Neural cell (in vitro differentiated cells): Measurements from ENCODE around the gene C1orf115. TPM values are rescaled to one million over a fixed set of nuclear protein-coding genes. Genes with fewer than 3 reads are reported as not detected.

Experiments
- H2AFZ ChIP-seq: fragments of 200-600, 300-800 bp; sonication (generic), shearing (Covaris generic); 2 replicates; pipeline ENCODE4 v1.6.0; 2014; ENCODE audit warnings: low read depth, mild to moderate bottlenecking, antibody characterized with exemption, low read length, moderate library complexity
- H3F3A ChIP-seq: fragments of 200-600 bp; shearing (Covaris generic); 2 replicates; pipeline ENCODE4 v1.6.1; 2016; ENCODE audit warnings: mild to moderate bottlenecking, moderate library complexity, mixed read lengths, antibody characterized with exemption, low read length; ENCODE audit not compliant: insufficient read depth, poor library complexity, severe bottlenecking
- H3K27ac ChIP-seq: fragments of 200-600, 300-800 bp; sonication (generic), shearing (Covaris generic); 2 replicates; pipeline ENCODE4 v1.5.1; 2014; ENCODE audit warnings: mild to moderate bottlenecking, low read length, moderate library complexity
- H3K27me3 ChIP-seq: fragments of 300-800, 200-600 bp; sonication (generic), shearing (Covaris generic); 2 replicates; pipeline ENCODE4 v1.6.0; 2014; ENCODE audit warnings: mild to moderate bottlenecking, low read depth, low read length, moderate library complexity; ENCODE audit not compliant: insufficient read depth
- H3K36me3 ChIP-seq: fragments of 300-800, 200-600 bp; sonication (generic), shearing (Covaris generic); 2 replicates; pipeline ENCODE4 v1.5.1; 2014; ENCODE audit warnings: mild to moderate bottlenecking, antibody characterized with exemption, low read length, moderate library complexity; ENCODE audit not compliant: insufficient read depth
- H3K4me2 ChIP-seq: fragments of 300-800, 200-600 bp; sonication (generic), shearing (Covaris generic); 2 replicates; pipeline ENCODE4 v1.6.0; 2014; ENCODE audit warnings: mild to moderate bottlenecking, low read length
- H3K4me3 ChIP-seq: fragments of 300-800, 200-600 bp; sonication (generic), shearing (Covaris generic); 2 replicates; pipeline ENCODE4 v1.5.1; 2014; ENCODE audit warnings: mild to moderate bottlenecking, low read length, moderate library complexity
- H3K79me2 ChIP-seq: fragments of 200-600 bp; shearing (Covaris generic); replicated peaks from 2 replicates; pipeline ENCODE4 v1.6.0; 2014; ENCODE audit warnings: mild to moderate bottlenecking, low read length, moderate library complexity; ENCODE audit not compliant: insufficient read depth
- H3K9ac ChIP-seq: fragments of 300-800, 200-600 bp; sonication (generic), shearing (Covaris generic); 2 replicates; pipeline ENCODE4 v1.6.1; 2016; ENCODE audit warnings: mild to moderate bottlenecking, low read length, mixed read lengths
- H3K9me2 ChIP-seq: fragments of 200-600 bp; shearing (Covaris generic); 2 replicates; pipeline ENCODE4 v1.6.1; 2016; ENCODE audit warnings: mild to moderate bottlenecking, low read length, mixed read lengths; ENCODE audit not compliant: insufficient read depth
- H3K9me3 ChIP-seq: fragments of 200-600, 300-800 bp; sonication (generic), shearing (Covaris generic); 2 replicates; pipeline ENCODE4 v1.6.1; 2016; ENCODE audit warnings: mild to moderate bottlenecking, mixed run types, low read length, moderate library complexity, mixed read lengths
- H4K20me1 ChIP-seq: fragments of 200-600 bp; shearing (Covaris generic); 2 replicates; pipeline ENCODE4 v1.6.1; 2016; ENCODE audit warnings: mild to moderate bottlenecking, mixed run types; ENCODE audit not compliant: insufficient read depth
- EP300 ChIP-seq: fragments of 450-650 bp; conservative IDR thresholded peaks from 2 replicates; pipeline ENCODE4 v1.6.1; 2014; ENCODE audit warnings: antibody characterized with exemption, mild to moderate bottlenecking, moderate library complexity; ENCODE audit not compliant: poor library complexity, severe bottlenecking
- EZH2 ChIP-seq: fragments of 200-600, 300-800 bp; shearing (Covaris generic), sonication (generic); IDR thresholded peaks from 2 replicates; pipeline ENCODE4 v1.6.1; 2014; ENCODE audit warnings: antibody characterized with exemption, low read length, borderline replicate concordance, mild to moderate bottlenecking; ENCODE audit not compliant: insufficient read depth, poor library complexity, severe bottlenecking
- MXI1 ChIP-seq: fragments of 450-650 bp; conservative IDR thresholded peaks from 2 replicates; pipeline ENCODE4 v1.6.1; 2014; ENCODE audit warnings: antibody characterized with exemption, mild to moderate bottlenecking; ENCODE audit not compliant: poor library complexity, severe bottlenecking
- POLR2AphosphoS5 ChIP-seq: IDR thresholded peaks from 2 replicates; pipeline ENCODE4 v1.6.1; 2012
- RAD21 ChIP-seq: fragments of 450-650 bp; conservative IDR thresholded peaks from 2 replicates; pipeline ENCODE4 v1.6.1; 2014; ENCODE audit warnings: antibody characterized with exemption, mild to moderate bottlenecking, moderate library complexity
- REST ChIP-seq: IDR thresholded peaks from 2 replicates; pipeline ENCODE4 v1.6.1; 2012; ENCODE audit warnings: borderline replicate concordance
- SMC3 ChIP-seq: fragments of 450-650 bp; conservative IDR thresholded peaks from 2 replicates; pipeline ENCODE4 v1.6.1; 2014; ENCODE audit warnings: antibody characterized with exemption, mild to moderate bottlenecking, moderate library complexity; ENCODE audit not compliant: poor library complexity
- TAF1 ChIP-seq: IDR thresholded peaks from 2 replicates; pipeline ENCODE4 v1.6.1; 2012; ENCODE audit warnings: low read depth
- polyA plus RNA-seq: library from polyadenylated mRNA; depleted of rRNA; stranded (reverse); fragments of >200 nt; gene quantifications from 2 replicates; pipeline ENCODE4 v1.2.3, GENCODE V29; 2014
- TF ChIP-seq, protein P1 (sequence below): fragments of 450-650 bp; IDR thresholded peaks from 2 replicates; pipeline ENCODE4 v1.5.1; 2014; ENCODE audit warnings: antibody characterized with exemption, mild to moderate bottlenecking, moderate library complexity; ENCODE audit not compliant: poor library complexity, severe bottlenecking

The C1orf115 gene
- polyA plus RNA-seq, 1 donor from 2014 or later = 0.88 TPM

DNA sequence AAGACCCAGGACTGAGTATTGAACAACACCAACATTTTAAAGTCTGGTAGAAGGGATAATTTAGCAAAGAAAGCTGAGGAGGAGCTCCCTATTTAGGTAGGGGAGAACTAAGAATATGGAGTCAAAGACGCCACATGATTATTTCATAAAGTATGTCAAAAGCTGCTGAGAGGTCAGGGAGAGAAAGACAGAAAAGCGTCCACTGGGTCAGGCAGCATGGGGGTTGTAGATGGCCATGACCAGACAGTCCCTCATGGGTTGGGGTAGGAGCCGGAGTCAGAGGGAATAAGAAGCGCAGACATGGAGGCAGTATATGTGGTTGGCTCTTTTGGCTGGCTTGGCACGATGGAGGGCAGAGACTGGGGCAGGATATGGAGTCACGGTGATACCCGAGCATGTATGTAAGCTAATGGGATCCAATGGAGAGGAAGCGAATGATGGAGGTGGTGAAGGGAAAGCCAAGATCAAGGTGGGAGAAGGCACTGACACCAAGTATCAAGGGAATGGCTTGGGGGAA, 4.8 kb downstream of the C1orf115 start:
- H3K36me3 ChIP-seq = no peaks in the 10 kb centered on the region
- peaks cover 20% of the 10 kb centered on the region for H3K27me3 ChIP-seq
- H2AFZ ChIP-seq = no peak overlapping the region
- H3K4me2 ChIP-seq = no peak overlapping the region
- H3K9me2 ChIP-seq = no peaks in the 10 kb centered on the region
- H3K27ac ChIP-seq = no peak overlapping the region
- no peak overlapping the region for H3K4me3 ChIP-seq
- no peaks in the 10 kb centered on the region for H3K79me2 ChIP-seq
- H3F3A ChIP-seq = no peaks in the 10 kb centered on the region
- no peak overlapping the region for H3K9ac ChIP-seq
- H4K20me1 ChIP-seq = no peaks in the 10 kb centered on the region
- TF ChIP-seq MXI1 (no peak), RAD21 (no peak), EZH2 (no peak), EP300 (no peak), SMC3 (no peak), TAF1 (no peak), REST (no peak), POLR2AphosphoS5 (no peak)
- TF ChIP-seq, protein P1, sequence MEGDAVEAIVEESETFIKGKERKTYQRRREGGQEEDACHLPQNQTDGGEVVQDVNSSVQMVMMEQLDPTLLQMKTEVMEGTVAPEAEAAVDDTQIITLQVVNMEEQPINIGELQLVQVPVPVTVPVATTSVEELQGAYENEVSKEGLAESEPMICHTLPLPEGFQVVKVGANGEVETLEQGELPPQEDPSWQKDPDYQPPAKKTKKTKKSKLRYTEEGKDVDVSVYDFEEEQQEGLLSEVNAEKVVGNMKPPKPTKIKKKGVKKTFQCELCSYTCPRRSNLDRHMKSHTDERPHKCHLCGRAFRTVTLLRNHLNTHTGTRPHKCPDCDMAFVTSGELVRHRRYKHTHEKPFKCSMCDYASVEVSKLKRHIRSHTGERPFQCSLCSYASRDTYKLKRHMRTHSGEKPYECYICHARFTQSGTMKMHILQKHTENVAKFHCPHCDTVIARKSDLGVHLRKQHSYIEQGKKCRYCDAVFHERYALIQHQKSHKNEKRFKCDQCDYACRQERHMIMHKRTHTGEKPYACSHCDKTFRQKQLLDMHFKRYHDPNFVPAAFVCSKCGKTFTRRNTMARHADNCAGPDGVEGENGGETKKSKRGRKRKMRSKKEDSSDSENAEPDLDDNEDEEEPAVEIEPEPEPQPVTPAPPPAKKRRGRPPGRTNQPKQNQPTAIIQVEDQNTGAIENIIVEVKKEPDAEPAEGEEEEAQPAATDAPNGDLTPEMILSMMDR = no peak
- no peaks in the 10 kb centered on the region for H3K9me3 ChIP-seq

DNA sequence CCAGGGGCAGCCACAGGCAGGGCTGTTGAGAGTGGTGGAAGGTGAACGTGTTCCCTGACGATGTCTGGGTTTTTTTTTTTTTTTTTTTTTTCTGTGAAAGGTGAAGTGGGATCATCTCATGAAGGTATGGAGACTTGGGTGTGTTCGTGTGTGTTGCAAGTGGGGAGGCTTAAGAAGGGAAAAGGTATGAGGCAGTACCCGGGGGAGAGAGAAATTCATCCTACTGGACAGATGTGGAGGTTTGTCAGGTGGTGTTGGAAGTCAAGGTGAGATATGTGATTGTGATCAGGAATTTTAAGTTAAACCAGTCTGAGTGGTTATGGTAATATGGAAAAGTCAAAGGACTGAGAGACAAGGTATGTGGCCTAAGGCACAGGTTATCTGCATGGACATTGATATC, 5.3 kb downstream of the C1orf115 start:
- H3K4me3 ChIP-seq = no peak overlapping the region
- no peaks in the 10 kb centered on the region for H4K20me1 ChIP-seq
- peaks cover 15% of the 10 kb centered on the region for H3K27me3 ChIP-seq
- no peak overlapping the region for H3K27ac ChIP-seq
- no peak overlapping the region for H3K9ac ChIP-seq
- H3K9me2 ChIP-seq = no peaks in the 10 kb centered on the region
- no peak overlapping the region for H3K4me2 ChIP-seq
- no peaks in the 10 kb centered on the region for H3K79me2 ChIP-seq
- TF ChIP-seq, protein P1 = no peak
- no peaks in the 10 kb centered on the region for H3K9me3 ChIP-seq
- no peak overlapping the region for H2AFZ ChIP-seq
- no peaks in the 10 kb centered on the region for H3K36me3 ChIP-seq
- no peaks in the 10 kb centered on the region for H3F3A ChIP-seq
